ENCODE measurements around the gene AP2A2. TPM values are rescaled to one million over a fixed set of nuclear protein-coding genes. Genes with fewer than 3 reads are reported as not detected.

Gene AP2A2
- total RNA-seq, 1 experiment from 2014 or later, result 29.6 TPM

DNA sequence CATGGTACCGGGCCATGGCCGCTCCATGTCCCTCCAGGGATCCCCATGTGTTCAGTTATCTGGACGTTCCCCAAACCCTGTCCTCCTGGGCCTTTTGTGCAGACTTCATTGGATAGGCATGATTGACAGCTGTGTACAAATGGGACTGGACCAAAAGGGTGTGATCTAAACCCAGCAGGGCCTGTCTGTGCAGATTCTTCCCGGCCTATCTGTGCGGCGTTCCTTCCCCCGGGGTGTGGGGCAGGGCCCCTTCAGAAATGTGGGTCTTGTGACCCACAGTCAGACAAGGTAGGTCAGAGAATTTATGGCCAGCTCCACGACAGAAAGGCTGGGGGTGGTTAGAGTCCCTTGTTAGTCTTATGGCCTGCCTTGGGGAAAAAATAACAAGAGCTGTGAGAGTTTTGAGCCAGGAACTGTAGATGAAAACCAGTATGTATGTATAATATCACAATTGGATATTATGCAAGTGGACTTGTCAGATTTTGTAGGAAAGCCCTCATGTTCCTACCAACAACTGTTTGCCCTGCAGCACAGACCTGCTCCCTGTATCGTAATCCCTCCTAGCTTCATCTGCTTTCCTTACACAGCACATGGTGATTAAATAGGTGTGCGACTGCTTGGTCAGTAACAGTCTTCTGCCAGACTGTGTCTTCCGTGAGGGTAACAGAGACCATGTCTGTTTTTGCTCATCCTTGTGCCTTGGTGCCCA lies 31.7 kb downstream of the AP2A2 start:
- H3K9ac ChIP-seq (ENCODE audit: low read length), result no peak overlapping the region
- H3K4me1 ChIP-seq (ENCODE audit: insufficient read depth, low read length), result peaks cover 20% of the 10 kb centered on the region
- H3K36me3 ChIP-seq (ENCODE audit: low read depth, low read length), result peaks cover 12% of the 10 kb centered on the region
- intact Hi-C loops (cut with micrococcal nuclease), result no loop called here
- DNase-seq (no peak), ATAC-seq (no peak)
- H3K9me3 ChIP-seq (ENCODE audit: low read length), result no peaks in the 10 kb centered on the region
- no peak overlapping the region for H3K4me2 ChIP-seq (ENCODE audit: low read length)
- no peaks in the 10 kb centered on the region for H3K27me3 ChIP-seq (ENCODE audit: low read length)
- H3K9me2 ChIP-seq (replicated peaks; ENCODE audit: low read length), result no peaks in the 10 kb centered on the region
- TF ChIP-seq, protein P1, sequence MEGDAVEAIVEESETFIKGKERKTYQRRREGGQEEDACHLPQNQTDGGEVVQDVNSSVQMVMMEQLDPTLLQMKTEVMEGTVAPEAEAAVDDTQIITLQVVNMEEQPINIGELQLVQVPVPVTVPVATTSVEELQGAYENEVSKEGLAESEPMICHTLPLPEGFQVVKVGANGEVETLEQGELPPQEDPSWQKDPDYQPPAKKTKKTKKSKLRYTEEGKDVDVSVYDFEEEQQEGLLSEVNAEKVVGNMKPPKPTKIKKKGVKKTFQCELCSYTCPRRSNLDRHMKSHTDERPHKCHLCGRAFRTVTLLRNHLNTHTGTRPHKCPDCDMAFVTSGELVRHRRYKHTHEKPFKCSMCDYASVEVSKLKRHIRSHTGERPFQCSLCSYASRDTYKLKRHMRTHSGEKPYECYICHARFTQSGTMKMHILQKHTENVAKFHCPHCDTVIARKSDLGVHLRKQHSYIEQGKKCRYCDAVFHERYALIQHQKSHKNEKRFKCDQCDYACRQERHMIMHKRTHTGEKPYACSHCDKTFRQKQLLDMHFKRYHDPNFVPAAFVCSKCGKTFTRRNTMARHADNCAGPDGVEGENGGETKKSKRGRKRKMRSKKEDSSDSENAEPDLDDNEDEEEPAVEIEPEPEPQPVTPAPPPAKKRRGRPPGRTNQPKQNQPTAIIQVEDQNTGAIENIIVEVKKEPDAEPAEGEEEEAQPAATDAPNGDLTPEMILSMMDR (conservative IDR thresholded peaks at IDR 0.05; ENCODE audit: low read depth, low read length), result no peak
- no peak for TF ChIP-seq EZH2phosphoT487 (IDR thresholded peaks at IDR 0.05; ENCODE audit: borderline replicate concordance, low read length)
- no peak for TF ChIP-seq EZH2 (IDR thresholded peaks at IDR 0.05; ENCODE audit: low read length, unreplicated experiment)
- no peak overlapping the region for H2AFZ ChIP-seq (ENCODE audit: low read length)
- CTCF ChIA-PET, result no interaction called here
- H3K27ac ChIP-seq (ENCODE audit: low read length), result no peak overlapping the region
- POLR2A ChIA-PET (ENCODE audit: unreplicated experiment), result no interaction called here
- no peak overlapping the region for H3K4me3 ChIP-seq (ENCODE audit: low read length)
- peaks cover 52% of the 10 kb centered on the region for H3K79me2 ChIP-seq (ENCODE audit: low read length)
- peaks cover 5% of the 10 kb centered on the region; the same call in 1 of the 2 replicates for H4K20me1 ChIP-seq (ENCODE audit: low read length)
- H3F3A ChIP-seq (ENCODE audit: low read length, unreplicated experiment), result no peaks in the 10 kb centered on the region
- no TSS peak for BruUV-seq (replicated peaks)

DNA sequence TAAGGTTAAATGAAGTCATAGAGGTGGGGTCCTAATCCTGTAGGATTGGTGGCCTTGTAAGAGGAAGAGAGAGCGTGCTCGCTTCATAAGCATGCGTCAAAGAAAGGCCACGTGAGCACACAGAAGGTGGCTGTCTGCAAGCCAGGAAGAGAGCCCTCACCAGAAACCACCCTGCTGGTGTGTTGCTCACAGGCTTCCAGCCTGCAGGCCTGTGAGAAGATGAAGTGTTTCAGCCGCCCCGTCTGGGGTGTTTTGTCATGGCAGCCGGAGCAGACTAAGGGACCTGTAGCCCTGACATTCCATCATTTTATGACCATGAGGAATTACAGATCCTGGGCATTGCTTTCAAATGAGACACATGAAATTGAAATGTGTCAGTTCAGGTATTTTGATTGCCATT lies 32.4 kb downstream of the AP2A2 start:
- H3K4me2 ChIP-seq (ENCODE audit: low read length), result no peak overlapping the region
- H3K27ac ChIP-seq (ENCODE audit: low read length), result no peak overlapping the region
- no peak overlapping the region for H2AFZ ChIP-seq (ENCODE audit: low read length)
- H3K36me3 ChIP-seq (ENCODE audit: low read depth, low read length), result peaks cover 12% of the 10 kb centered on the region
- intact Hi-C loops (cut with micrococcal nuclease), result no loop called here
- POLR2A ChIA-PET (ENCODE audit: unreplicated experiment), result no interaction called here
- BruUV-seq (replicated peaks), result no TSS peak
- DNase-seq (no peak), ATAC-seq (no peak)
- CTCF ChIA-PET, result no interaction called here
- H3K9me2 ChIP-seq (replicated peaks; ENCODE audit: low read length), result no peaks in the 10 kb centered on the region
- H4K20me1 ChIP-seq (ENCODE audit: low read length), result peaks cover 5% of the 10 kb centered on the region; the same call in 1 of the 2 replicates
- no peaks in the 10 kb centered on the region for H3F3A ChIP-seq (ENCODE audit: low read length, unreplicated experiment)
- H3K9ac ChIP-seq (ENCODE audit: low read length), result no peak overlapping the region
- H3K4me3 ChIP-seq (ENCODE audit: low read length), result no peak overlapping the region
- TF ChIP-seq EZH2 (IDR thresholded peaks at IDR 0.05; ENCODE audit: low read length, unreplicated experiment) (no peak), EZH2phosphoT487 (IDR thresholded peaks at IDR 0.05; ENCODE audit: borderline replicate concordance, low read length) (no peak)
- TF ChIP-seq, protein P1 (conservative IDR thresholded peaks at IDR 0.05; ENCODE audit: low read depth, low read length), result no peak
- H3K9me3 ChIP-seq (ENCODE audit: low read length), result no peaks in the 10 kb centered on the region
- peaks cover 44% of the 10 kb centered on the region for H3K79me2 ChIP-seq (ENCODE audit: low read length)
- no peaks in the 10 kb centered on the region for H3K27me3 ChIP-seq (ENCODE audit: low read length)
- peaks cover 20% of the 10 kb centered on the region for H3K4me1 ChIP-seq (ENCODE audit: insufficient read depth, low read length)

DNA sequence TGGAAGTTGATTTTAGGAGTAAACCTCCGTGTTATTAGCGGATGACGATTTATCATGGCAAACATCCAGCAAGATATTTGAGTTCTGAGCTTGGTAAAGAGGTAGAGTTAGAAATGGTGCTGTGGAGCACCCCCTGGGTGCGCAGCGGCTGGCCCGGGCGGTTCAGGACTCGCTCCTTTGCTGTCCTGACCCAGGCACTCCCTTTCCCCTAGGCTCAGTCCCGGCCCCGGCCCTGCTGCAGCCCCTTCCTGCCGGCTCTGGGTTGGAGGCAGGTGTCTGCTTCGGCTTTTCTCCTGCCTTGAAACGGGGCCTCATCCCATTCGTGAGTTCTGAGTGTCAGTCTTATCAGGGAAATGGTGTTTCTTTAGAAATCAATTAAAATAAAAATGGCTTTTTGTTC lies 33.4 kb downstream of the AP2A2 start:
- intact Hi-C loops (cut with micrococcal nuclease), result no loop called here
- CTCF ChIA-PET, result no interaction called here
- POLR2A ChIA-PET (ENCODE audit: unreplicated experiment), result no interaction called here

More for the DNA sequence above, 33.4 kb downstream of the AP2A2 start:
- Histone ChIP-seq H3K9me3 (ENCODE audit: low read length) (no peaks in the 10 kb centered on the region), H3K4me2 (ENCODE audit: low read length) (no peak overlapping the region), H3K36me3 (ENCODE audit: low read depth, low read length) (peaks cover 12% of the 10 kb centered on the region), H3K4me1 (ENCODE audit: insufficient read depth, low read length) (peaks cover 20% of the 10 kb centered on the region), H3F3A (ENCODE audit: low read length, unreplicated experiment) (no peaks in the 10 kb centered on the region), H3K27ac (ENCODE audit: low read length) (no peak overlapping the region), H4K20me1 (ENCODE audit: low read length) (peaks cover 5% of the 10 kb centered on the region; the same call in 1 of the 2 replicates), H3K4me3 (ENCODE audit: low read length) (no peak overlapping the region), H2AFZ (ENCODE audit: low read length) (no peak overlapping the region), H3K9me2 (replicated peaks; ENCODE audit: low read length) (no peaks in the 10 kb centered on the region), H3K27me3 (ENCODE audit: low read length) (no peaks in the 10 kb centered on the region), H3K79me2 (ENCODE audit: low read length) (peaks cover 39% of the 10 kb centered on the region), H3K9ac (ENCODE audit: low read length) (no peak overlapping the region)
- no peak for ATAC-seq
- TF ChIP-seq EZH2phosphoT487 (IDR thresholded peaks at IDR 0.05; ENCODE audit: borderline replicate concordance, low read length), result no peak
- no peak for TF ChIP-seq EZH2 (IDR thresholded peaks at IDR 0.05; ENCODE audit: low read length, unreplicated experiment)
- TF ChIP-seq, protein P1 (conservative IDR thresholded peaks at IDR 0.05; ENCODE audit: low read depth, low read length), result no peak
- DNase-seq, result no peak
- no TSS peak for BruUV-seq (replicated peaks)

Data from PC-3 (cell line).